ENCODE data around the gene NFIC. TPM values are rescaled to one million over a fixed set of nuclear protein-coding genes. Genes with fewer than 3 reads are reported as not detected.

NFIC gene
- total RNA-seq, 8 experiments from 2014 or later: 0.82 to 77.5 (median 6.3) TPM

Other genes with a start within 250 kb of the NFIC start
- 1 to 10 TPM in 1 of 8 experiments, under 1 TPM in 3, not detected in 4; 0.22 to 1.3 (median 0.46) TPM for gene GNA15, start 230.6 kb upstream of the NFIC start, total RNA-seq
- gene S1PR4, start 187.8 kb upstream of the NFIC start, total RNA-seq: under 1 TPM in 4 of 8 experiments, not detected in 4; 0.13 to 0.45 (median 0.27) TPM
- gene NCLN, start 180.7 kb upstream of the NFIC start, total RNA-seq: 10 to 100 TPM; 11.0 to 77.7 (median 26.3) TPM
- 10 to 100 TPM in 5 of 8 experiments, under 1 TPM in 3; 0.18 to 29.9 (median 18.0) TPM for gene CELF5, start 141.9 kb upstream of the NFIC start, total RNA-seq
- 1 to 10 TPM in 1 of 8 experiments, under 1 TPM in 3, not detected in 4; 0.11 to 1.3 (median 0.52) TPM for gene SMIM24, start 113.9 kb downstream of the NFIC start, total RNA-seq
- not detected for gene SMIM44, start 116.9 kb downstream of the NFIC start, total RNA-seq
- gene DOHH, start 134.1 kb downstream of the NFIC start, total RNA-seq: 10 to 100 TPM in 2 of 8 experiments, 1 to 10 TPM in 6; 4.6 to 11.4 (median 8.2) TPM
- gene FZR1, start 139.7 kb downstream of the NFIC start, total RNA-seq: 10 to 100 TPM; 15.8 to 33.6 (median 23.0) TPM
- 1 to 10 TPM in 4 of 8 experiments, under 1 TPM in 4; 0.50 to 4.3 (median 0.99) TPM for gene TEKTIP1, start 172.6 kb downstream of the NFIC start, total RNA-seq
- 10 to 100 TPM; 21.9 to 87.4 (median 44.0) TPM for gene MFSD12, start 191.0 kb downstream of the NFIC start, total RNA-seq
- 100 to 1,000 TPM in 1 of 8 experiments, 10 to 100 TPM in 7; 17.0 to 122 (median 35.3) TPM for gene HMG20B, start 206.4 kb downstream of the NFIC start, total RNA-seq
- gene GIPC3, start 218.9 kb downstream of the NFIC start, total RNA-seq: under 1 TPM in 7 of 8 experiments, not detected in 1; 0.05 to 0.84 (median 0.14) TPM
- gene TBXA2R, start 240.3 kb downstream of the NFIC start, total RNA-seq: under 1 TPM in 7 of 8 experiments, not detected in 1; 0.07 to 0.62 (median 0.36) TPM

All from motor neuron (in vitro differentiated cells).